PC-3 (cell line): ENCODE measurements around the gene ZNF275. TPM values are rescaled to one million over a fixed set of nuclear protein-coding genes. Genes with fewer than 3 reads are reported as not detected.
"Not testable (repeated sequence)": the region's sequence is repeated elsewhere in the genome, so short reads cannot be mapped to it uniquely, and the experiment has no call there.

ENCODE experiments used
- ATAC-seq: fragments of 200-7000 bp; cut with Tn5 transposase; 2 replicates; pipeline ENCODE4 v1.9.1; 2020; ENCODE audit warnings: mild to moderate bottlenecking, moderate library complexity
- BruUV-seq: library from RNA; stranded (reverse); fragments of 400-500 nt; replicated peaks from 2 replicates; lab custom pipeline; 2021; lab: Mats Ljungman, UMichigan
- CTCF ChIA-PET: fragments of 300-600 bp; sonication (Branson Sonifier 250); formaldehyde crosslinking; loops from one replicate; lab custom pipeline; 2022; ENCODE audit warnings: antibody characterized with exemption; lab: Charles Lee
- POLR2A ChIA-PET: fragments of 300-600 bp; sonication (Branson Sonifier 250); formaldehyde crosslinking; loops from one replicate; lab custom pipeline; 2022; ENCODE audit warnings: antibody characterized with exemption; ENCODE audit not compliant: unreplicated experiment; lab: Charles Lee
- DNase-seq: peaks from one replicate; pipeline ENCODE4 v3.0.0-alpha.2; 2015
- H2AFZ ChIP-seq: fragments of 300-600 bp; sonication (generic); 2 replicates; pipeline ENCODE4 v1.6.0; 2016; ENCODE audit warnings: antibody characterized with exemption, low read length
- H3F3A ChIP-seq: fragments of 300-600 bp; sonication (generic); one replicate; pipeline ENCODE4 v1.6.0; 2017; ENCODE audit warnings: antibody characterized with exemption, low read length, control low read depth, mild to moderate bottlenecking; ENCODE audit not compliant: unreplicated experiment
- H3K27ac ChIP-seq: fragments of 300-600 bp; sonication (generic); 2 replicates; pipeline ENCODE4 v1.5.1; 2016; ENCODE audit warnings: mild to moderate bottlenecking, low read length
- H3K27me3 ChIP-seq: fragments of 300-600 bp; sonication (generic); 2 replicates; pipeline ENCODE4 v1.6.1; 2016; ENCODE audit warnings: low read length, mixed read lengths
- H3K36me3 ChIP-seq: fragments of 300-600 bp; sonication (generic); 2 replicates; pipeline ENCODE4 v1.6.1; 2016; ENCODE audit warnings: low read depth, mixed run types, low read length, mixed read lengths
- H3K4me1 ChIP-seq: fragments of 300-600 bp; sonication (generic); 2 replicates; pipeline ENCODE4 v1.5.1; 2016; ENCODE audit warnings: low read length; ENCODE audit not compliant: insufficient read depth
- H3K4me2 ChIP-seq: fragments of 300-600 bp; sonication (generic); 2 replicates; pipeline ENCODE4 v1.6.0; 2016; ENCODE audit warnings: low read length
- H3K4me3 ChIP-seq: fragments of 300-600 bp; sonication (generic); 2 replicates; pipeline ENCODE4 v1.5.1; 2016; ENCODE audit warnings: mild to moderate bottlenecking, low read length, mixed read lengths
- H3K79me2 ChIP-seq: fragments of 300-600 bp; sonication (generic); 2 replicates; pipeline ENCODE4 v1.6.1; 2017; ENCODE audit warnings: low read length, mixed read lengths
- H3K9ac ChIP-seq: fragments of 300-600 bp; sonication (generic); 2 replicates; pipeline ENCODE4 v1.6.0; 2016; ENCODE audit warnings: mild to moderate bottlenecking, low read length
- H3K9me2 ChIP-seq: fragments of 300-600 bp; sonication (generic); replicated peaks from 2 replicates; pipeline ENCODE4 v1.6.1; 2016; ENCODE audit warnings: mixed run types, low read length, mixed read lengths
- H3K9me3 ChIP-seq: fragments of 300-600 bp; sonication (generic); 2 replicates; pipeline ENCODE4 v1.6.1; 2016; ENCODE audit warnings: low read length, mixed read lengths
- H4K20me1 ChIP-seq: fragments of 300-600 bp; sonication (generic); 2 replicates; pipeline ENCODE4 v1.6.1; 2016; ENCODE audit warnings: low read length, mixed read lengths
- CTCF ChIP-seq: fragments of 300-600 bp; sonication (generic); conservative IDR thresholded peaks from 2 replicates; pipeline ENCODE4 v1.5.1; 2017; ENCODE audit warnings: antibody characterized with exemption, low read depth, mild to moderate bottlenecking, low read length
- EZH2 ChIP-seq: fragments of 300-600 bp; sonication (generic); IDR thresholded peaks from one replicate; pipeline ENCODE4 v1.6.1; 2017; ENCODE audit warnings: antibody characterized with exemption, mild to moderate bottlenecking, low read length; ENCODE audit not compliant: unreplicated experiment
- EZH2phosphoT487 ChIP-seq: fragments of 300-600 bp; sonication (generic); IDR thresholded peaks from 2 replicates; pipeline ENCODE4 v1.6.1; 2018; ENCODE audit warnings: mild to moderate bottlenecking, antibody characterized with exemption, low read length, borderline replicate concordance
- intact Hi-C: fragments of 100-400 bp; cut with micrococcal nuclease; formaldehyde crosslinking; loops from 2 replicates; pipeline ENCODE4 v1.9.0; 2023
- total RNA-seq: library from RNA; depleted of rRNA; stranded (reverse); fragments of >200 nt; gene quantifications from 2 replicates; pipeline ENCODE4 v1.2.3, GENCODE V29; 2014

Gene ZNF275
- total RNA-seq, 1 experiment from 2014 or later, result 7.1 TPM

GRCh38 chrX:153382563-153383482 lies 48.9 kb downstream of the ZNF275 start:
- no peak for DNase-seq
- no peaks in the 10 kb centered on the region for H3K9me3 ChIP-seq
- no peak overlapping the region for H3K4me2 ChIP-seq
- no TSS peak for BruUV-seq
- ChIA-PET POLR2A (no interaction called here), CTCF (no interaction called here)
- H3K27me3 ChIP-seq, result no peaks in the 10 kb centered on the region
- no peak overlapping the region for H2AFZ ChIP-seq
- H4K20me1 ChIP-seq, result no peaks in the 10 kb centered on the region
- no peak overlapping the region for H3K27ac ChIP-seq
- no peak overlapping the region for H3K4me3 ChIP-seq
- no peak for ATAC-seq
- no peaks in the 10 kb centered on the region for H3K4me1 ChIP-seq
- intact Hi-C loops, result no loop called here
- no peak overlapping the region for H3K9ac ChIP-seq
- no peaks in the 10 kb centered on the region for H3K36me3 ChIP-seq
- no peaks in the 10 kb centered on the region for H3F3A ChIP-seq
- TF ChIP-seq CTCF (no peak), EZH2phosphoT487 (no peak), EZH2 (no peak)
- no peaks in the 10 kb centered on the region for H3K79me2 ChIP-seq
- H3K9me2 ChIP-seq, result no peaks in the 10 kb centered on the region

GRCh38 chrX:153384390-153384789 lies 50.4 kb downstream of the ZNF275 start:
- no peaks in the 10 kb centered on the region for H3K36me3 ChIP-seq
- no peaks in the 10 kb centered on the region for H3K79me2 ChIP-seq
- ATAC-seq (no peak), DNase-seq (no peak)
- ChIA-PET POLR2A (no interaction called here), CTCF (no interaction called here)
- no peak overlapping the region for H3K4me2 ChIP-seq
- H4K20me1 ChIP-seq, result no peaks in the 10 kb centered on the region
- no peaks in the 10 kb centered on the region for H3F3A ChIP-seq
- H3K9me2 ChIP-seq, result no peaks in the 10 kb centered on the region
- no peak for TF ChIP-seq CTCF
- TF ChIP-seq EZH2phosphoT487, result no peak
- no peak for TF ChIP-seq EZH2
- no TSS peak for BruUV-seq
- no peak overlapping the region for H3K27ac ChIP-seq
- H2AFZ ChIP-seq, result no peak overlapping the region
- no peak overlapping the region for H3K9ac ChIP-seq
- no peak overlapping the region for H3K4me3 ChIP-seq
- no peaks in the 10 kb centered on the region for H3K9me3 ChIP-seq
- no peaks in the 10 kb centered on the region for H3K27me3 ChIP-seq
- intact Hi-C loops, result no loop called here
- H3K4me1 ChIP-seq, result no peaks in the 10 kb centered on the region

GRCh38 chrX:153384973-153385372 lies 51.0 kb downstream of the ZNF275 start:
- H3K36me3 ChIP-seq, POLR2A ChIA-PET, H4K20me1 ChIP-seq, H3K9me3 ChIP-seq, H3K4me2 ChIP-seq, H3K9me2 ChIP-seq, H3K79me2 ChIP-seq, H3K4me3 ChIP-seq, ATAC-seq, H2AFZ ChIP-seq, CTCF ChIA-PET, DNase-seq, H3K27ac ChIP-seq, H3K4me1 ChIP-seq, H3F3A ChIP-seq, H3K9ac ChIP-seq, intact Hi-C loops, BruUV-seq, H3K27me3 ChIP-seq: not testable (repeated sequence)
